Ishikawa (cell line): ENCODE measurements around the gene FOXP1.

ENCODE experiments used
- CEBPB ChIP-seq: IDR thresholded peaks from 2 replicates; pipeline ENCODE4 v1.6.1; 2012
- CREB1 ChIP-seq: IDR thresholded peaks from 2 replicates; pipeline ENCODE4 v1.6.1; 2012; ENCODE audit warnings: low read depth
- EGR1 ChIP-seq: IDR thresholded peaks from 2 replicates; pipeline ENCODE4 v1.6.1; 2012
- EP300 ChIP-seq: IDR thresholded peaks from 2 replicates; pipeline ENCODE4 v1.6.1; 2012; ENCODE audit warnings: borderline replicate concordance
- FOXM1 ChIP-seq: IDR thresholded peaks from 2 replicates; pipeline ENCODE4 v1.6.1; 2012; ENCODE audit warnings: low read depth, borderline replicate concordance
- MAX ChIP-seq: IDR thresholded peaks from 2 replicates; pipeline ENCODE4 v1.6.1; 2012
- NFIC ChIP-seq: IDR thresholded peaks from 2 replicates; pipeline ENCODE4 v1.6.1; 2012
- RAD21 ChIP-seq: IDR thresholded peaks from 2 replicates; pipeline ENCODE4 v1.6.1; 2012; ENCODE audit warnings: low read depth
- REST ChIP-seq: IDR thresholded peaks from 2 replicates; pipeline ENCODE4 v1.6.1; 2012; ENCODE audit warnings: low read depth, mild to moderate bottlenecking
- TAF1 ChIP-seq: IDR thresholded peaks from 2 replicates; pipeline ENCODE4 v1.6.1; 2012; ENCODE audit warnings: low read depth, mild to moderate bottlenecking
- TCF12 ChIP-seq: IDR thresholded peaks from 2 replicates; pipeline ENCODE4 v1.6.1; 2012; ENCODE audit warnings: low read depth
- TEAD4 ChIP-seq: IDR thresholded peaks from 2 replicates; pipeline ENCODE4 v1.6.1; 2012
- USF1 ChIP-seq: IDR thresholded peaks from 2 replicates; pipeline ENCODE4 v1.6.1; 2012
- YY1 ChIP-seq: IDR thresholded peaks from 2 replicates; pipeline ENCODE4 v1.6.1; 2012; ENCODE audit warnings: low read depth
- ZBTB7A ChIP-seq: IDR thresholded peaks from 2 replicates; pipeline ENCODE4 v1.6.1; 2012; ENCODE audit warnings: low read depth

The FOXP1 gene

GRCh38 chr3:71578054-71578751 is 5.3 kb downstream of the FOXP1 start:
- TF ChIP-seq CREB1 (no peak), USF1 (no peak), ZBTB7A (no peak), RAD21 (no peak), TEAD4 (no peak), TCF12 (no peak), MAX (no peak), EP300 (no peak), CEBPB (no peak), NFIC (no peak), EGR1 (no peak), FOXM1 (no peak), YY1 (no peak), TAF1 (no peak), REST (no peak)

GRCh38 chr3:71577011-71577410 is 6.5 kb downstream of the FOXP1 start:
- no peak for TF ChIP-seq TEAD4

- TF ChIP-seq TCF12 (no peak), REST (no peak), NFIC (no peak), USF1 (no peak)
These were observed 8.1 kb downstream of the FOXP1 start for GRCh38 chr3:71575433-71575832.

- TF ChIP-seq USF1: no peak
- TF ChIP-seq TCF12: no peak
These were observed 10.3 kb downstream of the FOXP1 start for GRCh38 chr3:71573181-71573580.

GRCh38 chr3:71570546-71570945 is 13.0 kb downstream of the FOXP1 start:
- TF ChIP-seq NFIC (no peak), TEAD4 (no peak), REST (no peak), CEBPB (no peak), TAF1 (no peak), FOXM1 (no peak), CREB1 (no peak), MAX (no peak), TCF12 (no peak), ZBTB7A (no peak), EGR1 (no peak), USF1 (no peak), EP300 (no peak), YY1 (no peak), RAD21 (no peak)
